Fibroblast of lung (primary cell): Measurements from ENCODE around the gene NBPF15.
"Not testable (repeated sequence)": the region's sequence is repeated elsewhere in the genome, so short reads cannot be mapped to it uniquely, and the experiment has no call there.

Experiments
- CTCF ChIP-seq, 2 donors: IDR thresholded peaks in 1 of 2; conservative IDR thresholded peaks in 1 of 2; 1 replicate in 1 of 2; 2 replicates in 1 of 2; pipeline ENCODE4 v1.5.1; 2011 to 2012; ENCODE audit warnings: low read length in 2 of 2, control low read depth in 1 of 2, inconsistent platforms in 1 of 2, low read depth in 1 of 2, mild to moderate bottlenecking in 1 of 2
- EZH2 ChIP-seq: IDR thresholded peaks from 2 replicates; pipeline ENCODE4 v1.5.1; 2012; ENCODE audit warnings: low read length, control low read depth, mild to moderate bottlenecking; ENCODE audit errors: missing control alignments

- not testable (repeated sequence) for TF ChIP-seq EZH2; CTCF (conservative IDR thresholded peaks at IDR 0.05 in 1 of 2, IDR thresholded peaks at IDR 0.05 in 1 of 2; ENCODE audit: low read depth in 1 of 2, low read length in 2 of 2)
Observed at GRCh38 chr1:144402807-144403206, 58.7 kb downstream of the NBPF15 start.
